HK-2 (cell line): ENCODE measurements around the gene KRTAP10-6.
"Not testable (repeated sequence)": the region's sequence is repeated elsewhere in the genome, so short reads cannot be mapped to it uniquely, and the experiment has no call there.

Experiments used
- DNase-seq: peaks from one replicate; pipeline ENCODE4 v3.0.0-alpha.2; 2018; ENCODE audit not compliant: unreplicated experiment

KRTAP10-6 gene

DNA sequence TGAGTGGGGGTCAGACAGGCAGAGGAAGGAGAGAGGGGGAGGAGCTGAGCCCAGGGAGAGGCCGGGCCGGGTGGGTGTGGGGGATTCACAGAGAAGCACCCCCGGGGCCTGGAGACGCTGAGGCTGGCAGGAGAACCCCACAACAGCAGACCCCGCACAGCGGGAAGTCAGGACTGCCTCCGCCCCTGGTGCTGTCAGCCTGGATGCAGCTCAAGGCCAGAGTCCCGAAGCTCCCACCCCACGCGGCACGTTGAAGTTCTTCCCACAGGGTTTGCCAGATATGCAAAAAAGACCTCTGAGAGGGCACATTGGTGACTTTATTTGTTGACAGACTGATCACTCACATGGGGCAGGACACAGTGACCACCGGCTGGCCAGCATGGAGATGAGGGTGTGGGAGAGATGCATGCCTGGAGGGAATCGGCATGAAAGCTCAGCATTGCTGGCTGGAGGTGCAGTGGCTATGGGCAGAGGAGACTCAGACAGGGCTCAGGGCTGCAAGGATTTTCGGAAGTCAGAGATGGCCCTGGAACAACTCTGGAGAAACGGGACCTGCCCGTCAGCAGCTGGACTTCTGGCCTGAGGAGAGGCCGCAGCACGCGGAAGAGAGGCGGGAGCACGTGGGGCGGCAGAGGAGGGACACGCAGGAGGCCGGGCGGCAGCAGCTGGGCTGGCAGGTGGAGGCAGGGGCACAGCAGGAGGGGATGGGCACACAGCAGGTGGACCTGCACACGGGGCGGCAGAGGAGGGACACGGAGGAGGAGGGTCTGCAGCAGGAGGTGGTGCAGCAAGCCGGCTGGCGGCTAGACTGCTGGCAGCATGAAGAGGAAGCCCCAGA, 34.6 kb downstream of the KRTAP10-6 start:
- DNase-seq, result no peak

DNA sequence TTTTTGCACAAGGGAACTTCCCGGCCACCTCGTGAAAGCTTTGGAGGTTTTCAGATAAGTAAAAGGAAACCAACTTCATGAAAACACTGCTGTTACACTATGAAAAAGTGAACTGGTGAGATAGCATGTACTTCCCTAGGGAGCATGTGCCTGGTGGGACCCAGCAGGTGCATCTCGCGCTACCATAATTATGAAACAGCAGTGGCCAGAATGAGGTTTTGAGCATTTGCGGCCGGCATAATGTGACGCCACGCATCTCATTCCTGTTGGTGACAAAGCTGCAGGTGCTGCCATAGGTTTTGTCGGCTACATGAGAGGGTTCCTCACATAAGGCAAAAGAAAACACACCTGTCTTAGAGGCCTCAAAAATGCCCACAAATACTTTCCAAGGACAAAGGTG, 35.4 kb downstream of the KRTAP10-6 start:
- DNase-seq, result no peak

DNA sequence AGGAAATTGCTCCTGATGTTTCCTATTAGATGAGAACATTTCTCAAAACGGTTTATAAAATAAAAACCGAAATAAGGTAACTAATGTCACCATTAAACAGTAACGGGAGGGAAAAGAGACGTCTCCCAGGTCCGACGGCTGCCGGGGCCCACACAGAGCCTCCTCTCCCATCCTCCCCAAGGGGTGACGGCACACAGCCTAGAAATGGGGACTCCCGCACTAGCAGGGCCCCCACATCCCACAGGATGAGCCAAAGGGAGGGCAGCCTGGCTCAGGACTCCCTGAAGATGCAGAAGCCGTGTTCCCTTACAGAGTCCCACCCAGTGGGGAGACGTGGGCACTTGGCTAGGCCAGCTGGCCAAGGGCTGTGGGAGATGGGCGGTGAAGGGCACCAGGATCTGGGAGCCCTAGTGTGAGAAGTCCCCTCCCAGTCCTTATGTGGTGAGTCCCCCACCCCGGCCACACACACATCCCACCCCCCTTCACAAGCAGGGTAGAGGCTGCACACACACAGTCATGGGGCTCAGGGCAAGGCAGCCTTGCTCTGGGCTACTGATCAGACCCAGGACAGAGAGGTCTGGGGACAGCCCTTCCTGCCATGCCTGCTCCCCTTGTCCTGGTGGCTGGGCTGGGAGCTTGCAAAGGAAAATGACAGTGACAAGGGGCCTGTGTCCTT, 37.0 kb downstream of the KRTAP10-6 start:
- no peak for DNase-seq

DNA sequence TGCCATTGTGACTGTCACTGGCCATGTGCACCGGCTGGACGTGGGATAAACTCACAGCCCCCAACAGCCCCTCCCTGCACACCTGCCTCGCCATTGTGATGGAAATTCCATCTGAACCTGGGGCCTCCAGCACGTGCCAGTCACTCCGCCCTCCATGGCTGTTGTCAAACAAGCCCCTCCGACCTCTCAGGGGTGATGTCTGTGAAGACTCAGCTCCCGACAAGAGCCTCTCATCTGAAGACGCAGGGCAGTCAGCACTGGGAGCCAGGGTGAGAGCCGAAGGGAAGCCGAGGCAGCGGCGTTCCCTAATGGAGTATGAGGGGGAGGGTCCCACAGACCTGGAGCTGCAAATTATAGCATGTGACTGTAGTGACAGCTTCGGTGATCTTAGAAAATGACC, 39.6 kb downstream of the KRTAP10-6 start:
- DNase-seq, result no peak

DNA sequence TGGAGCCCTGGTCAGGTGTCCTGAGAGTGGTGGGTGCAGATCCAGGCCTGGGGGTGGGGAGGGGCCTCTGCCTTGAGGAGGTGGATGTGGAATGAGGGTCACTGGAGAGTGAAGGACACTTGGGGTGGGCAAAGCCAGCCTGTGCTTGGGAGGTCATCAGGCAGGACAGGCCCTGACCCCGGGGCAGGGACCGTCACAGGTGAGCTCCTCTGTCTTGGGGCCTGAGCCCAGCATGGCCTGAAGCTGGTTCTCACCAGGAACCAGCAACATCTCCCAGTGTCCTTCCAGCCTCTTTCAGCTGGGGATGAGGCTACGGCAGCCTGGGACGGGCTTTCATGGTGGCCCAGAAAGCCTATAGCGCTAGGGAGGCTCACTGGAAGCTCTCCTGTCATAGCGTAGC, 40.2 kb downstream of the KRTAP10-6 start:
- no peak for DNase-seq

DNA sequence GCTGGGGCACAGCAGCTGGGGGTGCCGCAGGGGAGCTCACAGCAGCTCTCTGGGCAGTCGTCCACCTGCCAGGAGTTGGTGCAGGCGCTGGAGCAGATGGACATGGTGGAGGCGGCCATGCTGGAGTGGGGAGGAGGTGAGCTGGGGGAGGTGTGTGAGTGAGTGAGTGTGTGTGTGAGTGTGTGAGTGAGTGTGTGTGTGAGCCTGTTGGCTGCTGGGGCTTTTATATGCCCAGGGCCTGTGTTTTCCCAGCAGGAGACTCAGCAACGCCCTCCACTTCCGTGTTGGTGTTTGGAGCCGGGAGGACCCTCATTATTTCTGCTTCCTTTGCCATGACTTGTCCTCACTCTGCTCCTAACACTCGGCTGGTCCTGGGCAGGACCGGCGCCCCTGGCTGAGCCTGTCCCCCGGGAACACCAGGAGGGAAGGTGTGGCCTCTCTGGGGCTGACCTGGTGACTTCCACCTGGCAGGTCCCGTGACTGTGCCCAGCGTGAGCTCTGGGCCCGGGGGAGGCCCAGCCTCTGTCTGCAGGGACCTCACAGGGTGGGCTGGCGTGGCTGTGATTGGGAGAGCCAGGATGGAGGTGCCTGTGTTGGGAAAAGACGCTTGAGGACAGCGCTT, 40.9 kb downstream of the KRTAP10-6 start, which contains the start of gene KRTAP10-2:
Gene KRTAP10-2 (minus strand): TSS at position 166 of the 622 bp plus-strand sequence. CDS start 47 bp downstream, at position 119.
- no peak for DNase-seq

DNA sequence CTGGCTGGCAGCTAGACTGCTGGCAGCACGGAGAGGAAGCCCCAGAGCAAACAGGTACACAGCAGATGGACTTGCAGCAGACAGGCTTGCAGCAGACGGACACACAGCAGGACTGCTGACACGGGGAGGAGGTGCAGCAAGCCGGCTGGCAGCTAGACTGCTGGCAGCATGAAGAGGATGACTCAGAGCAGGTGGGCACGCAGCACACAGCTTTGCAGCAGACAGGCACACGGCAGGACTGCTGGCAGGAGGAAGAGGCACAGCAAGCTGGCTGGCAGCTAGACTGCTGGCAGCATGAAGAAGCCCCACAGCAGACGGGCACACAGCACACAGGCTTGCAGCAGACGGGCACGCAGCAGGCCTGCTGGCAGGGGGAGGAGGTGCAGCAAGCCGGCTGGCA, 41.5 kb downstream of the KRTAP10-6 start:
- no peak for DNase-seq

DNA sequence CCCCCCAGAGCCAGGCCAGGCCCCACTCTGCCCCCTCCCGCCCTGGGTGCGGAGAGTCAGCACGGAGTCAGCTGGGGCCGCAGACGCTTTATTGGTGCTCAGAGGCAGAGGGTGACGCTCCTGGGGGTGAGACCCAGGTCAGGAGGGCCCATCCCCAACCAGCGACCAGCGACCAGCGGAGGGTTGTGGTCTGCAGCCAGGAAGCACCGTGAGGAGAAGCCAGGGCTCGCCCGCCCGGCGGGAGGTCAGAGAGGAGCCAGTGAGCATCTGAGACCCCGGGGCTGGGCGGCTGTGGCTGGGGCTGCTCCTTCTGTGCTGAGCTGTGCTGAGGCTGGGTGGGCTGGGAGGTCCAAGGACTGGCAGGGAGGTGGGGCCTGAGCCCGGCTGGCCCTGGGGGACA, 42.0 kb downstream of the KRTAP10-6 start:
- DNase-seq, result not testable (repeated sequence)

DNA sequence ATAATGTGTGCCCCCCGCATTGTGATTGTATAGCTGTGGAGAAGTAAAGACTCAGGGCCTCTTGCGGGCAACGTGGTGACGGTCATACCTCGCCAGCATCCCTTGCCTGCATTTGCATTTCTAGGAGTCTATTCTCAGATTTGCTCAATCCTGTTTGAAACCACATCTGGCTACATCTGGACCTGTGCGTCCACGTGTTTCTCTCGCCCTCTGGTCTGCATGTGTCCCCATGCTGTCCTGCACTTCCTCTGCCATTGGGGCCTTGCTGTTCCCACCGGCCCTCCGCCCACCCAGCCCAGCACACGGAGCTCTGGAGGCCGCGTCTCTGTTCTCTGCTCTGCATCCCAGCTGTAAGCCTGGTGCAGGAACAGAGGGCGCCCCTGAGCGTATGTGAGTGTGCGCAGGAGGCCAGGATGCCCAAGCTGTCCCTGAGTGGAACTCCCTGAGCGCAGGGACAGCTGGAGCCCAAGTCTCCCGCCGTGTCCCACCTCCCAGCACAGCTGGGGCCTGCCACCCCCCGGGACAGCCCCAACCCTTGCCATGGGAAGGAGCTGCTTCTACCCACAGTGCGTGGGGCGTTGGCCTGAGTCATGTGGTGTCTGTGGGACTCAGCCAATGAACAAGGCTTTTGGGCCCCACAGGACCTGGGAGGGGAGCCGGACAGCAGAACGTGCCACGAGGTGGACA, 42.6 kb downstream of the KRTAP10-6 start:
- DNase-seq, result no peak

DNA sequence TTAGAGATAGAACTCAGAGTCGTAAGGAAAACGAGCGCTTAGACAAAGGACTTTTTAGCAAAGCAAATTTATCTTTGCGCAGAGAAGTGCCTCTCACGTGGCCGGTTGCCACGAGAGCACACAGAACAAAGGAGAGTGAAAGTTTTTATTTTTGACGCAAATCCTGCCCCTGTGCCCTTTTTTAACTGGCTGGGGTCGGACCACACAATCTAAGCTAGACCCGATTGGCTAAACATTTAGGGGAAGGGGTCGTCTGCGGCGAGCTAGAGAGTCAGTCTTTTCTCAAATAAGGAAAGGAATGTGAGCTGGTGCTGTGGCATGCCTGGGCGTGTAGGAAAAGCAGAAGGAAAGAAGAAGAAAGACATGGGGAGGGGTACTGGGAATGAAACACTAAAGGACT, 43.4 kb downstream of the KRTAP10-6 start:
- DNase-seq, result no peak

DNA sequence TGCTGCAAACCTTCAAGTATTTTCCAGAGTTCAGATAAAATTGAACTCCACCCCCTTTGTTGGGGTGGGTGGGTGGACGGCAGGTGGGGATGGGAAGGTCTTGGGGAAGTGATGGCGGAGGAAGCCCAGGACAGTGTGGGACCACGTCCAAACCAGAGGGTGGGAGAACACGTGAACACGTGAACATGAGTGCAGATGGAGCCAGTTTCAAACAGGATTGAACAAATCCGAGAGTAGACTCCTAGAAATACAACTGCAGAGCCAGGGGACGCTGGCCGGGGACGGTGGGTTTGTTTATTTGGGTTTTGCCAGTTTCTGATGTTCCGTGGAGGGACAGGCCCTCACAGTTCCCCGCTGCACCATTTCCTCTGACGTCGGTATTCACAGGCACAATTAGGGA, 43.9 kb downstream of the KRTAP10-6 start:
- no peak for DNase-seq

DNA sequence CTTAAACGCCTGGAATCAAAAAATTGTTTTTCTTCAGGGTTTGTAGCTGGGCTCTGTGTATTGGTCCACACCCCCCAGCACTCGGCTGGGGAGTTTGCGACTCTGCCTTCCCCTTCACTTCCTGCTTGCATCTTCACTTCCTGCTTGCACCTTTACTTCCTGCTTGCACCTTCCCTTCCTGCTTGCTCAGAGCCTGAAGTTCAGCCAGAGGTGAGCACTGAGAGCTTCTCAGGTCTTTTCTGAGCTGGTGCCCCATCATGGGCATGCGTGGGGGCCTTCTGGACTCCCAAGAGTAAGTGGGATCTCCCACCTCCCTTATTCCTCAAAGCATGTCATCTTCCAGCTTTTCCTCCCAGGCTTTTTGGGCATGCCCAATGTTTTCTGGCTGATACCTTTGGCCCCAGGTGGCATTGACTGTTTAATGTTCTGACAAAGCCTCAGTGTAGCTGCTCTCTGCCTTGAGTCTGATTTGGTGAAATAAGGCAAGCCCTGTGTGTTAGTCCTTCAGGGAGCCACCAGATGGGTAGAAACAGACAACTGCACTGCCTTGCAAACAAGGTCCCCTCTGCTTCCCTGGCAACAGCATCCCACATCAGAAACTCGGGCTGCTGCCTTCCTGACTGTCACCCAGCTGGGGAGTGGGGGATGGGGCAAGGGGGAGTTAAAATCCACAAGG, 44.5 kb downstream of the KRTAP10-6 start:
- no peak for DNase-seq

DNA sequence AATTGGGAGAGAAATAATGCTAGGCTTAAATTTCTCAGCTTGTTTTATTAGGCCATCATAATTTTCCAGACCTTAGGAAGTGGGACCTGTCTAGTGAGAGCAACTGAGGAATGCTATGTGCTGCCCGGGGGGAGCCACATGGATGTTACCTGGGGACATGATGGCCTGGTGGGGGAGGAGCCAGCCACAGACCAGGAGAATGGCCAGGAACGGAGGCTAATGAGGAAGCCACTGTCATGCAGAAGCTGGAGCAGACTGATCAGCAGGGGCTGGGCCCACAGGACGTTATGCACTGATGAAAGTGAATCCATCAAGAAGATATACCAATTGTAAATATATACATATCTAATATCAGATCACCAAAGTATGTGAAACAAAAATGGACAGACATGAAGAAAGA, 47.7 kb downstream of the KRTAP10-6 start:
- DNase-seq, result no peak

DNA sequence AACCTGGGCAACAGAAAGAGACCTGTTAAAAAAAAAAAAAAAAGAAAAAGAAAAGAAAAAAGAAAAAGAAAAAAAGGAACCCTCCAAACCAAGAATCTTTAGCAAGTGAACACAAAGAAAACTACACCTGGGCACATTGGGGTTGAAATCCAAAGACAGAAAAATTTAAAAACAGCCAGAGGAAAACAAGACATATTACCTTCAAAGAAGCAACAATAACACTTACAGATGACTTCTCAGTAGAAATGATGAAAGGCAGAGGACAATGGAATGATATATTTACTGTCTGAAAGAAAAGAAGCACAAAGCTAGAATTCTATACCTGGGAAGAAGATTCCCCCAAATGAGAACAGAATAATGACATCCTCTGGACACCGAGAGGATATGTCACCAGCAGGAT, 49.6 kb downstream of the KRTAP10-6 start:
- no peak for DNase-seq
